GM18505 (cell line): ENCODE results near the gene RUNX3.

ENCODE experiments used
- ATAC-seq: cut with Tn5 transposase; IDR thresholded peaks from one replicate; pipeline ENCODE4 v1.9.1; 2021; ENCODE audit not compliant: unreplicated experiment
- POLR2A ChIP-seq: IDR thresholded peaks from 4 replicates; pipeline ENCODE4 v1.6.1; 2011; ENCODE audit warnings: borderline replicate concordance; ENCODE audit not compliant: insufficient read depth, insufficient read length; ENCODE audit errors: extremely low read depth

RUNX3 gene

DNA sequence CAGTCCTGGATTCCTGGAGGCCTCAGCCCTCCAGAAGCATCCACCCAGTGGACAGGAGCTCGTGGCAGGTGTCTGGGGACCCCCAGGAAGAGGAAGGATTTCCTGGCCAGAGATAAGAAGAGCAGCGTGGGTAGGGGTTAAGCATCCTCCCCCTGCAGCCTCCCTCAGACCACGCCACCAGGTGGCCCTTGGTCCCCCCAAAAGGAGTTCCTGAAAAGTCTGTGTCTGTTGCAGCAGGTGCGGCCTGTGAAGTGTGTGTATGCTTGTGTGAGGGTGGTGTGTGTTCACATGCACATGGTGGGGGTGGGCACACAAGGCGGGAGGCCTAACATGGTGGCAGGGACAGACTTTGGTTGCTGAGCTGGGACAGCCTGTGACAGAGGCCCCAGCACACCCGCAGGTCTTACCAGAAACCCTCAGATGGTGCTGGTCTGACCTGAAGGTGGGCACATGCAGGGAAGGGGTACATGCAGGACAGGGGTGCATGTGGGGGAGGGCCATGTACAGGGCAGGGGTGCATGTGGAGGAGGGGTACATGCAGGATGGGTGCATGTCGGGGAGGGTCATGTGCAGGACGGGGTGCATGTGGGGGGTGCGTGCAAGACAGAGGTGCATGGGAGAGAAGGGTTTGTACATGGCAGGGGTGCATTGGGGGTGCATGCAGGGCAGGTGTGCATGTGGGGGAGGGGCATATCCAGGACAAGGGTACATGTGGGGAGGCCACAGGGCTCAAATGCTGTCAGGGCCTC, 18.2 kb upstream of the RUNX3 start:
- ATAC-seq = peak; percentile 7
- TF ChIP-seq POLR2A = peak; percentile 14

DNA sequence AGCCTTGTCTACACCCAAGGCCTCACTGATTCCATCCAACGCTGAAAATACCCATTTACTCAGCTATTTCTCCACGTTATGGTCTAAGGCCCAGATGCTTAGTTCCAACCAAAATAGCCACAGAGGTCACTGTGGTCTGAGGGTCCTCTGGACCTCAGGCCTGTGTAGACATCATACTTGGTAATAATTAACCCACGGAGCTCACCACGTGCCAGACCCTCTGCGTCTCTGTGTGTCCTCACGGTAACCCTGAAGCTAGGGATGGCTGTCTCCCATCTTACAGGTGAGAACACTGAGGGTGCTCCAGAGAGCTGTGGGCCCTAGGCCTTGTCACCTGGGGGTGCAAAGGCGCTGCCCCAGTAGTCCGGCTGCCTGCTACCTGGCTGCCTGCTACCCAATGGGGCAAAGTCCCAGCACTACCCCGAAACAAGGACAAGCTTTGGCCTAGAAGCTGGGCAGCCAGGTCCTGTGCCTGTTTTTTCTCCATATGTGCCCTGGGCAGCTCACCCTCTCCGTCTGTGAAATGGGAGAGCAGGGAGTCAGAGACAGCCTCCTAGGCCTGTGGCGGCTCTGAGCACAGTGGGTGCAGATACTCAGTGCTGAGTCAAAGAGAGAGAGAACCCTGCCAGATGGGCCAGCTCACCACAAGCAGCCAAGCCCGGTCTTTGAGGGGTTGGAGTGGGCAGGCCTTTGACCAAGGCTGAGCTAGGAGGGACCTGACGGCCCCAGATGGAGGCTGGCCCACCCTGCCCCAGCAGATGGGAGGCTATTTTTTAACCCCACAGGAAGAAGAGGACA, 17.0 kb upstream of the RUNX3 start:
- peak; percentile 71 for ATAC-seq
- no peak for TF ChIP-seq POLR2A

DNA sequence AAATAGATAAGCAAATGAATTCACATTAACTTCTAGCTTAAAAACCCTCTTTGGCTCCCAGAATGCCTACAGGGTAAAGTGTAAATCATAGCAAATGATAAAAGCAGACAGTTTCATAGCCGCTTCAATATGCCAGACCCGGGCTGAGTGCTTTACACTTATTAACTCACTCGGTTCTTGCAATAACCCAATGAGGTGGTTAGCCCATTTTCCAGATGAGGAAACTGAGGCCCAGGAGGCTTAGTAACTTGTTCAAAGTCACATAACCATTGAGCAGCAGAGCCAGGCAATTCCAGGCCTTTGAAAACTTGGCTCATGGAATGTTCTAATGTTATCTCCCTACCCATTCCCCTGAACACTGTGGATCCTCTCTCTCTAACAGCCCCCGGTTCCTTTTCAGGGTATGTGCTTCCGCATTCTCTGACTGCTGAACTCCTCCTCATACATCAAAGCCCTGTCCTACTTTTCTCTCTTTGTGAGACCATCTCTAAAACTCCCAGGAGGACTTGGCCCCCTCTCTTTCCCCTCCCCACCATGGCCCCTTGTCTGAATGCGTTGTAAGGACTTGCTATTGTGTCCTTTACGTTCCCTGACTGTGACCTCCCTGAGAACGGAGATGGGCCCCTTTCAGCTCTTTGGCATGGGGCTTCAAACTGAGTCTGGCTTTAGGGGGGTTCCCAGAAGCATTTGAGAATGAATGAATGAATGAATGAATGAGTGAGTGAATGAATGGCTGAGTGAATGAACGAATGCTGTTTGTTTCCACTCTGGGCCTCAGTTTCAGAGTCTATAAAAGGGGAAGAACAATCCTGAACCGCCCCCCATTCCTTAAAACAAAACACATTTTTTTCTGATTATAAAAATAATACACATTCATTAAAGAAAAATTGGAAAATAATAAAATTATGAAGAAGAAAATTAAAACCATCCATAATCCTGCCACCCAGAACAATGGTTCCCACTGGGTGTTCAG, 15.6 kb upstream of the RUNX3 start:
- no peak for ATAC-seq
- no peak for TF ChIP-seq POLR2A

DNA sequence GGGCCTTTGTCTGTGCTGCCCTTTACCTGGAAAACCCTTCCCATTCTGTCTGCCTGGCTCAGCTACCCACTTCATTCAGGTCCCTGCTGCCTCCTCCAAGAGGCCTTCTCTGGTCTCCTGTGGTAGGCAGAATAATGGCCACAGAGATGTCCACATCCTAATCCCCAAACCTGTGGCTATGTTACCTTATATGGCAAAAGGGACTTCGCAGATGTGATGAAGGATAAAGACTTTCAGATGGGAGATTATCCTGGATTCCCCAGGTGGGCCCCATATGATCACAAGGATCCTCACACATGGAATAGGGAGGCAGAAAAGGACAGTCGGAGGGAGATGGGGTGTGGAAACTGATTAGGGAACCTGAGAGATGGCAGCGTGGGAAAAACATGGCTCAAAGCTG, 14.2 kb upstream of the RUNX3 start:
- no peak for ATAC-seq
- no peak for TF ChIP-seq POLR2A

DNA sequence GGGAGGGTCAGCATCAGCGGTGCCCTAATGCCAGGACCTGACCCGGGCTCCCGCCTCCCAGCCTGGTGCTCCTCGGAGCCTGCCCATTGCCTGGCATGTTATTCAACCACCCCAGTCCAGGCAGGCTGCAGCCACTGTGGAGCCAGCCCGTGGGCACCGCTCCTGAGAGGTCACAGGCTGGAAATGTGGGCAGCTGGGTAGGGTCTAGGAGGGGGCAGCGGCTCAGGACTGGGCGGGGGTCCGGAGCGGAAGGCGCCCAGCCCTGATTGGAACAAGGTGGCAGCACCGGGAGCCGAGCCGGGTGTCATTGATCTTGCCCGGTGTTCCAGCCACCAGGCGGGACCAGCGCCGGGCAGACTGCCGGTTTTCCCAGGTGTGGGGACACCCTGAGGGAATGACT, 12.7 kb upstream of the RUNX3 start:
- TF ChIP-seq POLR2A = no peak
- no peak for ATAC-seq

DNA sequence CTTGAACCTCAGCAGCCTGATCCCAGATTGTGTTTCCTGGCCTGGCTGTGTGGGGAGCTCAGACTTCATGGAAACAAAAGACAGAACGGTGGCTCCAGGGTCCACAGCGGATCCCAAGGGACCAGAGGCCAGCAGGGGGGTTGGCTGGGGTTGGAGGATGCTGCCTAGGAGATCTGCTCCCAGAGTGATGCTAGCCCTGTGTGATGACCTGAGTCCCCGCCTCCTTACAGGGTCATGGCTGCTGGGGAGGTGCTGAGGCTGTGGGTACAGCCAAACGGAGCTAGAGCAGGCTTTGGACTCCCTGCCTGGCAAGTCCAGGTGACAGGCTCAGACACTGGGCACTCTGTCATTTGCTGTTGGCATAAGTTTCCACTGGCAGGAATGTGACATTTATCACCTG, 11.5 kb upstream of the RUNX3 start:
- TF ChIP-seq POLR2A = no peak
- no peak for ATAC-seq

DNA sequence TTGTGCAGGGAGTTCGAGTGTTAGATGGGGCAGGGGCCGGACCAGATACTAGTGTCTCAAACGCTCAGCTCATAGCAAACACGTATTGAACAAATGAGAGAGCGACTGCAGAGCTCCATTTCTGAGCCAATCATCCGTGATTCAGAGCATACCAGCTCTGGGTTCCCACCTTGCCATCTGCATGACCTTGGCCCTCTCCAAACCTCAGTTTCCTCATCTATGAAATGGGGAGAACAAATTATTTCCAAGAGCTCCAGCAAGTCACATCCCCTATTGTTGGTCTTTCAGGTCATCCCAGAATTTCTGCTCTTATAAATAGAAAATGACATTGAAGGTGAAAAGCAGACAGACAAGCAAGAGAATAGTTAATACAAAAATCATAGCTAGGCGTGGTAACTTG, 10.2 kb upstream of the RUNX3 start:
- no peak for ATAC-seq
- no peak for TF ChIP-seq POLR2A

DNA sequence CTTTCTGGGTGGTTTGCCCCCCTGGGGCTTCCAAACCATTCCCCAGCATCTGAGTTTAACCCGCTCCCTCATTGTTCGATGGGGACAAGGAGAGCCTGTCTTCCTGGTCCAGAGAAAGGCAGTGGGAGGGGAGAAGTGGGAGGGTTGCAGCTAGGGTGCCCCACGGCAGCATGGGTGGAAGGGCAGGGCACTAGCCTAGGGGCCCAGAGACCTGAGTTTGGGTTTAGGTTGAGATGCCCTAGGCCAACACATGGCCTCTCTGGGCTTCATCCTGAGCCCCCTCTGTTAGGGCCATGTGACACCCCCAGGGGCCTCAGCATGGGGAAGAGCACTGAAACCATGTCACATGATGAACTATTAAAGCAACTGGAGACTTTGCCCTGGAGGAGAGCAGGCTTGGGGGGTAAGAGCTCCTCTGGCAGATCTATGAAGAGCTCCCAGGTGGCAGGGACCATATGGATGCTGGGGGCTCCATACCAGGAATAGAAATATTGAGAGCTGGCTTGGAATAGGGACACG, 9.7 kb upstream of the RUNX3 start:
- no peak for ATAC-seq
- no peak for TF ChIP-seq POLR2A

DNA sequence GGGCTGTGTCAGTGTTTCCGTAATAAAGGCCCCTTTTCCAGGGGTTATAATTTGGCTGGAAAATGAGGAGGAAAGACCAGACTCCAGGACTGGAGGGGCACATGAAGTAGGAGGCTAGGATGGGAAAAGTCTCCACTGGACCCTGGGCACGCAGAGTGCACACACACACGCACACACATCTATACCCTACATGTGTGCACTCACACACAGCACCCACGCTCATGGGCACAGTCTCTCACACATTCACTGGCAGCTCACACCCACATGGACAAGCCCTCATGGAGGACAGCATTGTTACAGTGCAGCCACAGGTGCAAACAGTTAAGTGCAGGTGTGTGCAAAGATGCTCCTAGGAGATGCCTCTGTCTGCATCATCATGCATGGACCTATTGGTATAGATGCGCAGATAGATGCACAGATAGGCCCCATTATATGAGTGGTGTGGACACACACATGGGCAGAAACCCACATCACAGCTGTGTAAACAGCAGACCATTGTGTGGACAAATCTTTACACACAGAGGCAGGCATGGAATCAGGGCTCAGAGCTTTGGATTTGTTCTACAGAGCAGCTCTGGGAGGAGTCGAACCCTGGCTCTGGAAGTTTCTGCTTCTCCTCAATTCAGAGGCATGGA, 9.1 kb upstream of the RUNX3 start:
- ATAC-seq = no peak
- no peak for TF ChIP-seq POLR2A

DNA sequence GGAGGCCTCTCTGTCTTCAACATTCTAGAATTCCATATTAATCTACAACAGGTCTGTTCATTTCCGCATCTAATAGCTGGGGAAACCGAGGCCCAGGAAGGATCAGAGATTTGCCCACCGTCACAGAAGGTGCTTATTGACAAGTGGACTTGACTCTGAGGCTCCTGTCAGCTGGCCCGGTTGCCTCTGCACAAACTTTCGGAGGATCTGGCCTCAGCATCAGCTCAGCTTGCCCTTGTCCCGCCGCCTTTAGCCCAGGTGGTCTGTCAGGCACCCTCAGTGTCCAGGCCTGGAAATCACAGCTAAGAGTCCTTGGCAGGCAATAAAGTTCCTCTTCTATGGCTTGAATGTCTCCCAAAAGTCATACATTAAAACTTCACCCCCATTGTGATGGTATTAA, 8.2 kb upstream of the RUNX3 start:
- ATAC-seq = no peak
- TF ChIP-seq POLR2A = no peak

DNA sequence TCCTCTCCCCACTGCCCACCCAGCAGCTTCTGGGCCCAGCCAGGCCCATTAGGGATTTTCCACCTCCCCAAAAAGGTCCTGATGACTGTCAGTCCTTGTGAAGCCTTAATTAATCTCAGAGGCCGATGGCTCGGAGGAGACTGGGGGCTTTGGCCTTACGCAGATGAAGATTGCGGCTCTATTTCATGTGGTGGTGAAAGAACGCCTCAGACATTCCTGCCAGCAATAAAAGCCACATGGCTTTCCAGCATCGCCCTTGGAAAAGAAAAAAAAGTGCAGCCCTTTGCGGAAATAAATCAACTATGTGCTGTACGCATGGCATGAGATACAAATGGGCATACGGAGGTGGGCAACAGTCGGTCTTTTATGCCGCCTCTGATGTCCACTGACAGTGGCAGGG, 6.6 kb upstream of the RUNX3 start:
- TF ChIP-seq POLR2A = no peak
- no peak for ATAC-seq

DNA sequence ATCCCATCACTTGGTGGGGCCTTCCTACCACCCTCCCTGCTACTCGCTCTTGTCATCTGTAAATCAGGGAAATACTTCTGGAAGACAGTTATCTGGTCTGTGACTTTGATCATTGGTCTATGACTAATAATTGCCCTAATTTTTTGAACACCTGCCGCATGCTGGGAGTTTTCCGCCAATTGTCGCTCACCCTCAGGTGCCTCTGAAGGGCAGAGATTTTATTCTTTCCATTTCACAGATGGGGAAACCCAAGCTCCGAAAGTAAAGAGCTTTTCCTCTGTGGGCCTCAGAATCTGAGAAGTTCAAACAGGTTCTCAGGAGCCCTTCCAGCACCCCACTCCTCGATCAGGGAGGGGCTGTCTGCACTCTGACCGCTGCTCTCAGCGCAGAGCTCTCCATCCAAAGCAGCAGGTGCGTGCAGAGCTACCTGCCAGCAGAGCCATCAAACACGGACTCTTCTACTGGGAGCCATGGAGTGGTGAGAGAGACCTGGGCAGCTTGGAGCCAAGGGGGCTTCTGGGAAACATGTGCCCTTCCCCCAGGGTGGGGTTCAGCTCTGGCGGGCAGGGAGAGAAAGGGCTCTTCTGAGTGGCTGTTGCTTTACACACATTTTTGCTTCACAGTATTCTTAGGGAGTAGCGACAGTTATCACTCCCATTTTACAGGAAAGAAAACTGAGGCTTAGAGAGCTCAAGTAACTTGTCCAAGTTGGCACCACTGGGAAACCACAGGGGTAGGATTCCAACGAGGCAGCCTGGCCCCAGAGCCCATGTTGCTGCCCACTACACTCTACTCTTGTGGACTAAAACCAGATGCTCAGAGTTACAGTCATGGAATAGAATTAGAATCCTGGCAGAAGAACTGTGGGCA, 5.8 kb upstream of the RUNX3 start:
- no peak for TF ChIP-seq POLR2A
- ATAC-seq = no peak
